ENCODE data around the gene ATP5F1E.
A peak's percentile ranks its signal among the peaks of the same experiment; 100 is the strongest.

The ATP5F1E gene

GRCh38 chr20:59000326-59000725 lies 31.8 kb downstream of the ATP5F1E start:
- Histone ChIP-seq H3K23ac (ENCODE audit: low read length in 2 of 2) (no peak overlapping the region), H3K27ac (ENCODE audit: low read length, poor library complexity, severe bottlenecking) (no peak overlapping the region), H2BK120ac (ENCODE audit: low read depth, low read length) (no peak overlapping the region)

GRCh38 chr20:58998656-58999055 lies 33.5 kb downstream of the ATP5F1E start:
- no peak overlapping the region for H3K9ac ChIP-seq (ENCODE audit: low read length)
- no peak overlapping the region for H3K27ac ChIP-seq (ENCODE audit: low read length, poor library complexity, severe bottlenecking)
- WGBS: 93% methylated on average over 10 of the region's 11 CpGs
- H3K4me1 ChIP-seq (ENCODE audit: control insufficient read depth, insufficient read depth, low read depth, low read length): peaks cover 13% of the 10 kb centered on the region
- H4K91ac ChIP-seq (ENCODE audit: low read length): no peak overlapping the region
- no peak overlapping the region for H3K4me3 ChIP-seq (ENCODE audit: insufficient read depth in 1 of 2, low read depth in 1 of 2, low read length in 2 of 2)
- H2BK120ac ChIP-seq (ENCODE audit: low read depth, low read length): no peak overlapping the region
- H3K79me1 ChIP-seq (replicated peaks; ENCODE audit: low read length, poor library complexity, severe bottlenecking): peaks cover 25% of the 10 kb centered on the region
- no peak overlapping the region for H3K18ac ChIP-seq (ENCODE audit: low read depth in 1 of 2, low read length in 2 of 2)
- no peak overlapping the region for H2BK15ac ChIP-seq (ENCODE audit: low read depth, poor library complexity, severe bottlenecking)
- H2AFZ ChIP-seq (ENCODE audit: low read depth, low read length): no peak overlapping the region
- no peaks in the 10 kb centered on the region for H3K9me3 ChIP-seq (ENCODE audit: control insufficient read depth, low read length)
- H3K27me3 ChIP-seq (ENCODE audit: control insufficient read depth in 1 of 2, insufficient read depth in 1 of 2, low read length in 2 of 2): no peaks in the 10 kb centered on the region
- no peak overlapping the region for H3K4me2 ChIP-seq (ENCODE audit: low read length, poor library complexity, severe bottlenecking)
- no peak for DNase-seq
- H3K4ac ChIP-seq (ENCODE audit: low read depth in 1 of 2, low read length in 2 of 2): no peak overlapping the region
- no peak overlapping the region for H3K14ac ChIP-seq (ENCODE audit: low read length in 2 of 2)
- no peak overlapping the region for H3K23ac ChIP-seq (ENCODE audit: low read length in 2 of 2)
- no peak overlapping the region for H4K8ac ChIP-seq (ENCODE audit: low read length)
- no peak overlapping the region for H2AK5ac ChIP-seq (ENCODE audit: low read length, severe bottlenecking)
- H2BK12ac ChIP-seq (ENCODE audit: low read length in 2 of 2): no peak overlapping the region
- no peak overlapping the region for H2BK5ac ChIP-seq (ENCODE audit: low read depth, low read length, poor library complexity, severe bottlenecking)
- peaks cover 78 to 80% of the 10 kb centered on the region in 2 experiments for H3K36me3 ChIP-seq (ENCODE audit: control insufficient read depth in 1 of 2, insufficient read depth in 2 of 2, low read depth in 1 of 2, low read length in 2 of 2)

More at GRCh38 chr20:59000326-59000725, 31.8 kb downstream of the ATP5F1E start:
- Histone ChIP-seq H2AK5ac (ENCODE audit: low read length, severe bottlenecking) (no peak overlapping the region), H3K79me1 (replicated peaks; ENCODE audit: low read length, poor library complexity, severe bottlenecking) (peaks cover 31% of the 10 kb centered on the region), H3K18ac (ENCODE audit: low read depth in 1 of 2, low read length in 2 of 2) (no peak overlapping the region), H3K4me2 (ENCODE audit: low read length, poor library complexity, severe bottlenecking) (no peak overlapping the region), H2AFZ (ENCODE audit: low read depth, low read length) (no peak overlapping the region), H2BK5ac (ENCODE audit: low read depth, low read length, poor library complexity, severe bottlenecking) (no peak overlapping the region), H4K91ac (ENCODE audit: low read length) (no peak overlapping the region), H2BK15ac (ENCODE audit: low read depth, poor library complexity, severe bottlenecking) (no peak overlapping the region), H3K27me3 (ENCODE audit: control insufficient read depth in 1 of 2, insufficient read depth in 1 of 2, low read length in 2 of 2) (no peaks in the 10 kb centered on the region), H3K9me3 (ENCODE audit: control insufficient read depth, low read length) (no peaks in the 10 kb centered on the region), H3K36me3 (ENCODE audit: control insufficient read depth in 1 of 2, insufficient read depth in 2 of 2, low read depth in 1 of 2, low read length in 2 of 2) (peaks cover 68 to 79% of the 10 kb centered on the region in 2 experiments), H3K4ac (ENCODE audit: low read depth in 1 of 2, low read length in 2 of 2) (no peak overlapping the region), H3K14ac (ENCODE audit: low read length in 2 of 2) (no peak overlapping the region), H3K4me1 (ENCODE audit: control insufficient read depth, insufficient read depth, low read depth, low read length) (peaks cover 13% of the 10 kb centered on the region), H3K4me3 (ENCODE audit: insufficient read depth in 1 of 2, low read depth in 1 of 2, low read length in 2 of 2) (no peak overlapping the region), H4K8ac (ENCODE audit: low read length) (no peak overlapping the region), H3K9ac (ENCODE audit: low read length) (no peak overlapping the region), H2BK12ac (ENCODE audit: low read length in 2 of 2) (no peak overlapping the region)
- WGBS: 65% methylated on average over 2 of the region's 3 CpGs
- no peak for DNase-seq

GRCh38 chr20:58997141-58997770 lies 34.9 kb downstream of the ATP5F1E start:
- no peak overlapping the region for H3K9ac ChIP-seq (ENCODE audit: low read length)
- H2BK15ac ChIP-seq (ENCODE audit: low read depth, poor library complexity, severe bottlenecking): no peak overlapping the region
- no peak overlapping the region for H3K4me2 ChIP-seq (ENCODE audit: low read length, poor library complexity, severe bottlenecking)
- 97% methylated on average over 24 of the region's 24 CpGs for WGBS
- H2BK12ac ChIP-seq (ENCODE audit: low read length in 2 of 2): no peak overlapping the region
- H3K4me1 ChIP-seq (ENCODE audit: control insufficient read depth, insufficient read depth, low read depth, low read length): peaks cover 18% of the 10 kb centered on the region
- peaks cover 16% of the 10 kb centered on the region for H3K79me1 ChIP-seq (replicated peaks; ENCODE audit: low read length, poor library complexity, severe bottlenecking)
- H3K18ac ChIP-seq (ENCODE audit: low read depth in 1 of 2, low read length in 2 of 2): no peak overlapping the region
- H3K14ac ChIP-seq (ENCODE audit: low read length in 2 of 2): no peak overlapping the region
- no peak overlapping the region for H2BK120ac ChIP-seq (ENCODE audit: low read depth, low read length)
- H3K36me3 ChIP-seq (ENCODE audit: control insufficient read depth in 1 of 2, insufficient read depth in 2 of 2, low read depth in 1 of 2, low read length in 2 of 2): peaks cover 75 to 88% of the 10 kb centered on the region in 2 experiments
- H3K27ac ChIP-seq (ENCODE audit: low read length, poor library complexity, severe bottlenecking): no peak overlapping the region
- H3K23ac ChIP-seq (ENCODE audit: low read length in 2 of 2): no peak overlapping the region
- no peaks in the 10 kb centered on the region for H3K9me3 ChIP-seq (ENCODE audit: control insufficient read depth, low read length)
- H3K27me3 ChIP-seq (ENCODE audit: control insufficient read depth in 1 of 2, insufficient read depth in 1 of 2, low read length in 2 of 2): no peaks in the 10 kb centered on the region
- H2AK5ac ChIP-seq (ENCODE audit: low read length, severe bottlenecking): no peak overlapping the region
- no peak overlapping the region for H2AFZ ChIP-seq (ENCODE audit: low read depth, low read length)
- H4K8ac ChIP-seq (ENCODE audit: low read length): no peak overlapping the region
- H2BK5ac ChIP-seq (ENCODE audit: low read depth, low read length, poor library complexity, severe bottlenecking): no peak overlapping the region
- no peak overlapping the region for H3K4me3 ChIP-seq (ENCODE audit: insufficient read depth in 1 of 2, low read depth in 1 of 2, low read length in 2 of 2)
- DNase-seq: no peak
- H4K91ac ChIP-seq (ENCODE audit: low read length): no peak overlapping the region
- H3K4ac ChIP-seq (ENCODE audit: low read depth in 1 of 2, low read length in 2 of 2): no peak overlapping the region

GRCh38 chr20:58996226-58996611 lies 35.9 kb downstream of the ATP5F1E start:
- Histone ChIP-seq H3K23ac (ENCODE audit: low read length in 2 of 2) (no peak overlapping the region), H2AFZ (ENCODE audit: low read depth, low read length) (no peak overlapping the region), H2BK12ac (ENCODE audit: low read length in 2 of 2) (no peak overlapping the region), H3K9me3 (ENCODE audit: control insufficient read depth, low read length) (no peaks in the 10 kb centered on the region), H3K4me3 (ENCODE audit: insufficient read depth in 1 of 2, low read depth in 1 of 2, low read length in 2 of 2) (no peak overlapping the region), H3K27me3 (ENCODE audit: control insufficient read depth in 1 of 2, insufficient read depth in 1 of 2, low read length in 2 of 2) (no peaks in the 10 kb centered on the region), H3K14ac (ENCODE audit: low read length in 2 of 2) (no peak overlapping the region), H3K36me3 (ENCODE audit: control insufficient read depth in 1 of 2, insufficient read depth in 2 of 2, low read depth in 1 of 2, low read length in 2 of 2) (peaks cover 70 to 89% of the 10 kb centered on the region in 2 experiments), H3K4me1 (ENCODE audit: control insufficient read depth, insufficient read depth, low read depth, low read length) (peaks cover 18% of the 10 kb centered on the region), H3K4me2 (ENCODE audit: low read length, poor library complexity, severe bottlenecking) (no peak overlapping the region), H2BK5ac (ENCODE audit: low read depth, low read length, poor library complexity, severe bottlenecking) (no peak overlapping the region), H2BK15ac (ENCODE audit: low read depth, poor library complexity, severe bottlenecking) (no peak overlapping the region), H4K91ac (ENCODE audit: low read length) (no peak overlapping the region), H3K4ac (ENCODE audit: low read depth in 1 of 2, low read length in 2 of 2) (no peak overlapping the region), H3K9ac (ENCODE audit: low read length) (no peak overlapping the region), H2AK5ac (ENCODE audit: low read length, severe bottlenecking) (peak overlapping the region; percentile 36), H2BK120ac (ENCODE audit: low read depth, low read length) (no peak overlapping the region), H3K18ac (ENCODE audit: low read depth in 1 of 2, low read length in 2 of 2) (no peak overlapping the region), H4K8ac (ENCODE audit: low read length) (no peak overlapping the region), H3K79me1 (replicated peaks; ENCODE audit: low read length, poor library complexity, severe bottlenecking) (peaks cover 13% of the 10 kb centered on the region), H3K27ac (ENCODE audit: low read length, poor library complexity, severe bottlenecking) (peak overlapping the region; percentile 26)
- no peak for DNase-seq
- 95% methylated on average over 12 of the region's 12 CpGs for WGBS
